ENCODE data around the gene RASSF1.

GRCh38 chr3:50373146-50374051 is 32.8 kb upstream of the RASSF1 start:
- TF ChIP-seq, protein P1, sequence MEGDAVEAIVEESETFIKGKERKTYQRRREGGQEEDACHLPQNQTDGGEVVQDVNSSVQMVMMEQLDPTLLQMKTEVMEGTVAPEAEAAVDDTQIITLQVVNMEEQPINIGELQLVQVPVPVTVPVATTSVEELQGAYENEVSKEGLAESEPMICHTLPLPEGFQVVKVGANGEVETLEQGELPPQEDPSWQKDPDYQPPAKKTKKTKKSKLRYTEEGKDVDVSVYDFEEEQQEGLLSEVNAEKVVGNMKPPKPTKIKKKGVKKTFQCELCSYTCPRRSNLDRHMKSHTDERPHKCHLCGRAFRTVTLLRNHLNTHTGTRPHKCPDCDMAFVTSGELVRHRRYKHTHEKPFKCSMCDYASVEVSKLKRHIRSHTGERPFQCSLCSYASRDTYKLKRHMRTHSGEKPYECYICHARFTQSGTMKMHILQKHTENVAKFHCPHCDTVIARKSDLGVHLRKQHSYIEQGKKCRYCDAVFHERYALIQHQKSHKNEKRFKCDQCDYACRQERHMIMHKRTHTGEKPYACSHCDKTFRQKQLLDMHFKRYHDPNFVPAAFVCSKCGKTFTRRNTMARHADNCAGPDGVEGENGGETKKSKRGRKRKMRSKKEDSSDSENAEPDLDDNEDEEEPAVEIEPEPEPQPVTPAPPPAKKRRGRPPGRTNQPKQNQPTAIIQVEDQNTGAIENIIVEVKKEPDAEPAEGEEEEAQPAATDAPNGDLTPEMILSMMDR (IDR thresholded peaks at IDR 0.05; ENCODE audit: borderline replicate concordance, extremely low read depth, low read length, poor library complexity, severe bottlenecking): no peak
- TF ChIP-seq EZH2 (IDR thresholded peaks at IDR 0.05; ENCODE audit: borderline replicate concordance, low read depth, low read length, severe bottlenecking): no peak

Data from DND-41 (cell line).